Kidney (tissue), 22 donors: ENCODE data around the gene CD3G. TPM values are rescaled to one million over a fixed set of nuclear protein-coding genes. Genes with fewer than 3 reads are reported as not detected.

Experiments
- DNase-seq, 5 donors: peaks; one replicate each; pipeline ENCODE4 v3.0.0-alpha.2; 2013 to 2020
- FAIRE-seq: peaks from 2 replicates; lab custom pipeline; 2012; peaks lifted over from hg19 to GRCh38; lab: Jason Lieb, UNC
- H3K27ac ChIP-seq, 2 donors: one replicate each; pipeline ENCODE4 v1.7.0; 2013; ENCODE audit warnings: low read depth in 2 of 2, low read length in 2 of 2, inconsistent platforms in 1 of 2
- H3K27me3 ChIP-seq: one replicate; pipeline ENCODE4 v1.7.1; 2013; ENCODE audit warnings: low read length, inconsistent platforms; ENCODE audit not compliant: control insufficient read depth, insufficient read depth
- H3K36me3 ChIP-seq, 3 donors: one replicate each; pipeline versions ENCODE4 v1.7.0 to v1.7.1; 2013; ENCODE audit warnings: low read length in 3 of 3, control low read depth in 1 of 3, inconsistent platforms in 1 of 3; ENCODE audit not compliant: insufficient read depth in 3 of 3, control insufficient read depth in 2 of 3
- H3K4me1 ChIP-seq, 3 donors: one replicate each; pipeline versions ENCODE4 v1.7.0 to v1.7.1; 2013; ENCODE audit warnings: low read length in 3 of 3, inconsistent platforms in 1 of 3, low read depth in 1 of 3; ENCODE audit not compliant: control insufficient read depth in 2 of 3, insufficient read depth in 2 of 3
- H3K4me3 ChIP-seq, 3 donors: one replicate each; pipeline versions ENCODE4 v1.7.0 to v1.8.1; 2013; ENCODE audit warnings: low read length in 3 of 3, control low read depth in 1 of 3, inconsistent platforms in 1 of 3
- H3K9ac ChIP-seq, 3 donors: one replicate each; pipeline versions ENCODE4 v1.7.0 to v1.7.1; 2013; ENCODE audit warnings: low read length in 3 of 3, control low read depth in 1 of 3, inconsistent platforms in 1 of 3
- H3K9me3 ChIP-seq, 3 donors: one replicate each; pipeline versions ENCODE4 v1.7.0 to v1.7.1; 2013; ENCODE audit warnings: low read length in 3 of 3, control low read depth in 1 of 3, inconsistent platforms in 1 of 3; ENCODE audit not compliant: control insufficient read depth in 2 of 3, insufficient read depth in 1 of 3
- intact Hi-C: fragments of 100-400 bp; cut with DNase I; formaldehyde crosslinking; loops from one replicate; pipeline ENCODE4 v1.11.1; 2022
- long read RNA-seq, 10 donors: library from polyadenylated mRNA in 1 of 10; unstranded in 1 of 10; transcript quantifications; one replicate each; pipeline ENCODE4 v2.0.0 and lab custom pipeline, GENCODE V29; 2021 to 2026
- polyA plus RNA-seq: library from polyadenylated mRNA; stranded (reverse); fragments of 350-450 nt; fragmentation: Illumina TruSeq; extraction: RNeasy Lipid Tissue Mini Kit (QIAGEN cat#74804); gene quantifications from one replicate; pipeline ENCODE4 v1.2.3, GENCODE V29; 2014; ENCODE audit warnings: low read depth, low replicate concordance; ENCODE audit not compliant: insufficient read depth
- total RNA-seq: library from RNA; stranded (reverse); fragmentation: NEBNext Ultra II Directional; extraction: Animal tissue kit (Norgen Biotek cat#: 25700); gene quantifications from one replicate; pipeline ENCODE4 v1.2.1, GENCODE V29; 2021
- TF ChIP-seq, protein P1 (sequence below): IDR thresholded peaks from 3 replicates; pipeline ENCODE4 v1.5.1; 2012; ENCODE audit warnings: mild to moderate bottlenecking, moderate library complexity, borderline replicate concordance; ENCODE audit not compliant: insufficient read depth; ENCODE audit errors: extremely low read depth
- donor health status: control.
- donor health status: control.
- donor health status: control.
- donor health status: control.
- donor health status: control.
- donor health status: DM: yes; HTN: yes; CAD: no.
- donor health status: Normal renal cell carcinoma (clear cell type).

Gene CD3G
- total RNA-seq = 4.8 TPM
- polyA plus RNA-seq = 0.45 TPM
- long read RNA-seq, donor 1 = 0 reads
- long read RNA-seq, donor 2 = 0 reads
- long read RNA-seq, donor 3 = 0 reads
- long read RNA-seq, donor 4 = 0 reads
- long read RNA-seq, donor 5 = 0 reads
- long read RNA-seq, donor 6 = 0 reads
- long read RNA-seq, donor 7, partial matches to known transcripts = 0 of 3 reads
- long read RNA-seq, donor 7, other reads (novel, unspliced or antisense) = 1 of 3 reads
- long read RNA-seq, donor 8 = 0 reads
- long read RNA-seq, donor 9 = 0 reads
- long read RNA-seq, donor 10 = 0 reads

DNA sequence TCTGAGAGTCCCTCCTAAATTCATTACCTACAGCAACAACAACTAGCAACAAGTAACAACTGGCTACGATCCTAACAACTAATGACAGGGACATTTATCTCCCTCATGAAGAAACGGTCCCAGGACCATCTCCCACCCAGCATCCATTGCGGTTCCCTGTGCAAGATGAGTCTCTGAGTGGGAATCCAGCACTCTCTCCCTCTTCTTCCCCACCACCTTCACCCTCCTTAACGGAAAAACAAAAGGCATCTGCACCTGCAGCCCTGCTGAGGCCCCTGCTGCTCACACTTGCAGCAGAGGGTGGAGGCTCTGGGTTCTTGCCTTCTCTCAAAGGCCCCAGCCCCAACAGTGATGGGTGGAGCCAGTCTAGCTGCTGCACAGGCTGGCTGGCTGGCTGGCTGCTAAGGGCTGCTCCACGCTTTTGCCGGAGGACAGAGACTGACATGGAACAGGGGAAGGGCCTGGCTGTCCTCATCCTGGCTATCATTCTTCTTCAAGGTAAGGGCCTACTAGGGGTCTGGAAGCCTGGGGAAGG is at the start of gene CD3G:
Gene CD3G (plus strand): TSS at position 364 of the 535 bp plus-strand sequence. CDS start 80 bp downstream, at position 444.
- intact Hi-C loops = no loop called here
- no peak within 1 kb of the TSS for H3K9ac ChIP-seq
- FAIRE-seq = no peak

GRCh38 chr11:118295199-118295598 is 48.9 kb upstream of the CD3G start:
- no peaks in the 10 kb centered on the region for H3K9me3 ChIP-seq
- H3K27ac ChIP-seq = no peak overlapping the region
- DNase-seq = no peak
- no peak overlapping the region for H3K9ac ChIP-seq
- FAIRE-seq = no peak
- intact Hi-C loops = no loop called here
- no peaks in the 10 kb centered on the region for H3K27me3 ChIP-seq
- no peaks in the 10 kb centered on the region for H3K4me1 ChIP-seq
- no peaks in the 10 kb centered on the region for H3K36me3 ChIP-seq
- TF ChIP-seq, protein P1, sequence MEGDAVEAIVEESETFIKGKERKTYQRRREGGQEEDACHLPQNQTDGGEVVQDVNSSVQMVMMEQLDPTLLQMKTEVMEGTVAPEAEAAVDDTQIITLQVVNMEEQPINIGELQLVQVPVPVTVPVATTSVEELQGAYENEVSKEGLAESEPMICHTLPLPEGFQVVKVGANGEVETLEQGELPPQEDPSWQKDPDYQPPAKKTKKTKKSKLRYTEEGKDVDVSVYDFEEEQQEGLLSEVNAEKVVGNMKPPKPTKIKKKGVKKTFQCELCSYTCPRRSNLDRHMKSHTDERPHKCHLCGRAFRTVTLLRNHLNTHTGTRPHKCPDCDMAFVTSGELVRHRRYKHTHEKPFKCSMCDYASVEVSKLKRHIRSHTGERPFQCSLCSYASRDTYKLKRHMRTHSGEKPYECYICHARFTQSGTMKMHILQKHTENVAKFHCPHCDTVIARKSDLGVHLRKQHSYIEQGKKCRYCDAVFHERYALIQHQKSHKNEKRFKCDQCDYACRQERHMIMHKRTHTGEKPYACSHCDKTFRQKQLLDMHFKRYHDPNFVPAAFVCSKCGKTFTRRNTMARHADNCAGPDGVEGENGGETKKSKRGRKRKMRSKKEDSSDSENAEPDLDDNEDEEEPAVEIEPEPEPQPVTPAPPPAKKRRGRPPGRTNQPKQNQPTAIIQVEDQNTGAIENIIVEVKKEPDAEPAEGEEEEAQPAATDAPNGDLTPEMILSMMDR = no peak
- H3K4me3 ChIP-seq = no peak overlapping the region

More for the DNA sequence above, at the start of gene CD3G:
- Histone ChIP-seq H3K4me3 (no peak within 1 kb of the TSS), H3K27me3 (no peaks in the 10 kb centered on the region), H3K27ac (no peak within 1 kb of the TSS), H3K36me3 (no peaks in the 10 kb centered on the region), H3K4me1 (no peaks in the 10 kb centered on the region), H3K9me3 (no peaks in the 10 kb centered on the region)
- peak in 1 of 5 donors; percentile 65 for DNase-seq
- TF ChIP-seq, protein P1 = no peak

DNA sequence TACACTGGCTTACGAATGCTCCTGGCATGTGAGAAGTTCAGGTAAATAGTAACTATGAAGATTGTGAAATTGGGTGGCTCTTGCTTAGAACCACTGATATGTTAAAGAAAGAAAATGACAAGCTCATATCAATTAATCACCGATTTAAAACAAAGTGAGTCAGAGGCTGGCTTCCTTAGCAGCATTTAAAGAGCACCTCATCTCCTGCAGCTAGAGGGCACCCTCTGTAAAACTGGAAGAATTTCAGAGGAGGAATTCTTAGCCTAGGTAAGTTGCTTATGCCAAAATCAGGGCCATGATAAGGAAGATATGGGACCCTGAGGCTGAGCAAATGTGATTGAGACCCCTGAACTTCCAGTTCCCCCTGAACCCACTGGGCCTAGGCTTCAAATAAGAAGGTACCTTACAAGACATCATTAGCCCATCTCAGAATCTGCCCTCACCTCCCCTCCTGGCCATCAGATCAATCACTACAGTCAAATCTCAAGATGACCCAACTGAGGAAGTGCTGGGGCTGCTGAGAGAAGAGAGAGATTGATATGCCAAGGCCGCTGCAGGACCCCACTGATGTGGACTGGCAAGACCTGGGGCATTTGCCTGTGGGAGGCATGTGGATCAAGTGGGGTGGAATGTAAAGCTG is 48.2 kb upstream of the CD3G start:
- peak in 1 of 5 donors; percentile 37 for DNase-seq

More for the DNA sequence above, 48.2 kb upstream of the CD3G start:
- Histone ChIP-seq H3K27me3 (no peaks in the 10 kb centered on the region), H3K36me3 (no peaks in the 10 kb centered on the region), H3K4me3 (no peak overlapping the region), H3K9me3 (no peaks in the 10 kb centered on the region), H3K4me1 (no peaks in the 10 kb centered on the region), H3K9ac (no peak overlapping the region), H3K27ac (no peak overlapping the region)
- TF ChIP-seq, protein P1 = peak; percentile 37
- intact Hi-C loops = no loop called here
- no peak for FAIRE-seq
